T-helper 17 cell (primary cell): ENCODE data around the gene SLC39A13. TPM values are rescaled to one million over a fixed set of nuclear protein-coding genes. Genes with fewer than 3 reads are reported as not detected.

Source experiments
- ATAC-seq: fragments of 150-1000 bp; cut with Tn5 transposase; 2 replicates; pipeline ENCODE4 v1.10.0; 2021; ENCODE audit warnings: mild to moderate bottlenecking, moderate library complexity
- DNase-seq, 3 donors: peaks; one replicate each; pipeline versions ENCODE4 v3.0.0 to v3.0.0-alpha.2; 2020 to 2021
- H3K9me3 ChIP-seq: one replicate; pipeline ENCODE4 v1.7.0; 2013; ENCODE audit warnings: low read length, mild to moderate bottlenecking; ENCODE audit not compliant: control insufficient read depth, poor library complexity, severe bottlenecking
- H3K27ac Mint-ChIP-seq: one replicate; pipeline ENCODE4 v1.8.0; 2022; ENCODE audit warnings: mild to moderate bottlenecking, moderate library complexity, mixed read lengths
- H3K27me3 Mint-ChIP-seq: one replicate; pipeline ENCODE4 v1.8.0; 2022; ENCODE audit warnings: mixed read lengths
- H3K36me3 Mint-ChIP-seq: one replicate; pipeline ENCODE4 v1.8.0; 2022; ENCODE audit warnings: low read depth, mixed read lengths
- H3K4me1 Mint-ChIP-seq: one replicate; pipeline ENCODE4 v1.8.0; 2022; ENCODE audit warnings: mild to moderate bottlenecking, mixed read lengths
- H3K4me3 Mint-ChIP-seq: one replicate; pipeline ENCODE4 v1.8.0; 2022; ENCODE audit warnings: mild to moderate bottlenecking, moderate library complexity, mixed read lengths
- total RNA-seq, 4 donors: library from RNA in 2 of 4; stranded (reverse) in 2 of 4; gene quantifications; one replicate each; pipeline ENCODE4 v1.2.3 and lab custom pipeline; 2022 to 2026

The SLC39A13 gene
- total RNA-seq, 2 donors from 2014 or later: 31.6 to 31.8 TPM

DNA sequence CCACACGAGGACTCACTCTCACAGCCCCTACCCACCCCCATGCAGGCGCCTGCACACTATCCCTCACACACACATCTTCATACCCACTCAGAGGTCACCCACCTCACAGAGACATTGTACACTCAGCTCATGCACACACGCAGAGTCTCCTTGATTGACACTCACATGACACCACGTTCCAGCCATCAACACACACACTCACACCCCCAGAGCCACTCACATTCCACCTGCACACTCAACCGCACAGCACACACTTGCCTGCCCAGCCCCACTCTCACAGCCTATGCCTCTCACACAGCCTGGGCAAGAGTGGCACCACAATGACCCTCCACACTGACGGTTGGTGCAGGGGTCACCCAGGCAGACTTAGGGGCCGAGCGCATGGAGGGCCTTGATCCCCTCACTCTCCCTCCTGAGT is 32.3 kb upstream of the SLC39A13 start:
- Mint-ChIP-seq H3K4me1 (peaks cover 4% of the 10 kb centered on the region), H3K27me3 (no peaks in the 10 kb centered on the region), H3K36me3 (no peaks in the 10 kb centered on the region), H3K4me3 (peak overlapping the region; percentile 56), H3K27ac (no peak overlapping the region)
- H3K9me3 ChIP-seq: no peaks in the 10 kb centered on the region
- DNase-seq (no peak), ATAC-seq (no peak)

DNA sequence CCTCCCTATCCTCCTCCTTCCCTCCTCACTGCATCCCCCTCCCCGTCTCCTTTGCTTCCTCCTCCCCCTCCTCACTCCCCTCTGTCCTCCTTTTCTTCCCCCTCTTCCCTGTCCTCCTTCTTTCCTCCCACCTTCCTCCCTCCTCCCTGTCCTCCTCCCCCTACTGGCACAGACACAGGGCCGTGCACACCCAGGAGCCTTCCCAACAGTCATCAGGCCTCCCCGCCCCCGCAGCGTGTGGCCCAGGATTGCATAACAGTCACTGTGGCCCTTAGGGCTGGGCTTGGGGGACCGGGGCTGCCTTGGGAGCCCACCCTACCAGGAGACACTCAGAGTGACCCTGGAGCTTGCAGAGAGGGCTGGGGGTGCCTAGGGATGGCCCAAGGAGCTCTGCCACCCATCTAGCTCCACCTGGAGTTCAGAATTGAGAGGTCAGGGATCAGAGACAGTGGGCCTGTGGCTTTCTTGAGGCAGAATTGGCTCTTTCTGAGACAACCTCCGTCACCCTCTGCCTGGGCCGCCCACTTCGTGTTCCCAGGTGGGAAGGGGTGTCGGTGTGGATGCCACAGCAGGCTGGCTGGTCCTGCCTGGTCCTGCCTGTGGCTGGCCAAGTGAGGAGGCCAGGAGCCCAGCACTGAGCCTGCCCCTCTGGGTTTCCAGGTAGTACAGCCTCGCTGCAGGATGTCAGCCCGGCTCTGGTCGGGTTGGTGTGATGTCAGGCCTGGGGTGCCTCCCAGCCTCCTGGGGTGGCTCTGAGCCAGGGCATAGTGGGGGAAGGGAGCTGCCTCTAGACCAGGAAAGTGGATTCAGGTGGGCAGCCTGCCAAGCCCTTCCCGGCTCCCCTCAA is 31.6 kb upstream of the SLC39A13 start:
- ATAC-seq: no peak
- Mint-ChIP-seq H3K27me3 (no peaks in the 10 kb centered on the region), H3K4me3 (peak overlapping the region; percentile 1), H3K27ac (no peak overlapping the region), H3K4me1 (peaks cover 4% of the 10 kb centered on the region), H3K36me3 (no peaks in the 10 kb centered on the region)
- no peaks in the 10 kb centered on the region for H3K9me3 ChIP-seq
- no peak for DNase-seq

DNA sequence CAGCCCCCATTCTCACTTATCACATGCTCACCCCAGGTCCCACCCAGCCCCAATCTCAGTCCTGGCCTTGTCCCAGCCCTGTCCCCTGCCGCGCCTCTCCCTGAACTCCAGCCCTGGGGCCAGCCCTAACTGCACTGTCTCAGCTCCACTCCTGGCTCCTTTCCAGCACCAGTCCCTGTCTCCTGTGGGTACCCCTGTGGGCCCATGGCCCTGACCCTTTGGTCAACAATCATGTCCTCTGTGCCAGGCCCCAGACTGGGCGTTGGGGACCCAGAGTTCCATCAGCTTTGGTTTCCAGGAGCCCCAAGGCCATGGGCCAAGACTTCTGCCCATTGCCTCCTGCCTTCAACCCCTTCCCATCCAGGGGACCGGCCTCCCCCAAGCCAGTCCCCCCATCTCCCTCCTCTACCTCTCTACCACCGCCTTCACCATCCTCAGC is 30.8 kb upstream of the SLC39A13 start:
- no peak for ATAC-seq
- Mint-ChIP-seq H3K27me3 (no peaks in the 10 kb centered on the region), H3K27ac (no peak overlapping the region), H3K4me1 (peaks cover 4% of the 10 kb centered on the region), H3K36me3 (no peaks in the 10 kb centered on the region), H3K4me3 (peak overlapping the region; percentile 31)
- DNase-seq: no peak
- H3K9me3 ChIP-seq: no peaks in the 10 kb centered on the region

DNA sequence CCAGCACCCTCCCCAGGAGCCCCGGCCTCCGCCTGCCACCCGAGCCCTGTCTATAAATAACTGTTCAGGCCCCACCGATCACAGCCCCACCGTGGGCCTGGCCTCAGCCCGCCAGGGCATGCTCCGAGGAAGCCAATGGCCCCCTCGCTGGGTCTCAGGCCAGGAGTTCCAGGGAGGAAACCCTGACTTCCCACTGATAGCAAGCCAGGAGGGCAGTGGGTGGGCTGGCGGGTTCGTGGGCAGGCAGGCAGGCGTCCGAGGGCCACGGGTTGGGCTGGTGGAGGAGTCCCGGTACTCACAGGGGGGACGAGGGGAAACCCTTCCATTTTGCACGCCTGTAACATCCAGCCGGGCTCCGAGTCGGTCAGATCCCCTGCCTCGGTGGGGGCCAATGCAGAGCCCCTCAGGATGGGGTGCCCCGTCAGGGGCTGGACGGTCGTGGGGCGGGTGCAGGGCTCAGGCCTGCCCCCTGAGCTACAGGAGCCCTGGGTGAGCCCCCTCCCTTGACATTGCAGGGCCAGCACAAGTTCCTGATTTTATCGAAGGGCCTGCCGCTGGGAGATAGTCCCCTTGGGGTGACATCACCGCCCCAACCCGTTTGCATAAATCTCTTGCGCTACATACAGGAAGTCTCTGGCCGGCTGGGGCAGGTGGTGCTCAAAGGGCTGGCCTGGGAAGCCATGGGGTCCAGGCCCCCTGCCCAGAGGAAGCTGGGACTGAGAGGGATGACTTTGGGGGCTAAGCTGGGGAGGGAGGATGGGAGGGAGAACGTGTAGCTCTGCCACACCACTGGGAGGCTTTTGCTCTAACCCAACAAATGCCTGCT is 30.2 kb upstream of the SLC39A13 start, which contains the start of gene SPI1:
Gene SPI1, minus strand, starts transcription at position 538 of the 826 bp plus-strand sequence. Its CDS starts 194 bp downstream, at position 344.
- Mint-ChIP-seq H3K4me3 (peak within 1 kb of the TSS; percentile 31), H3K27ac (no peak within 1 kb of the TSS)
- ATAC-seq: peak; percentile 70

DNA sequence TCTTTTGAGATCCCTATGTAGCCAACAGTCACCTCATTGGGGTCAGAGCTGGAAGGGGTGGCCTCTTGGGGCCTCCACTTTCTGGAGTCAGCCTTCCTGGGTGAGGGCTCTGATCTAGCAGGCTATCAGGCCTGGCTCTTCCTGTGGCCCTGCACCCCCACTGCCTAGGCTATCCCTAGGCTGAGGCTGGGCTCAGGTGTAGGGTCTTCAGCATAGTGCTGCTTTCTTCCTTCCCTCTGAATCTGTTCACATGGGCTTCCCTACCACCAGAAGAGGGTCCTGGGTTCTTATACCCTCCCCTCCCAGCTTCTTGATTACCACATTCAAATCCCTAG is 29.6 kb upstream of the SLC39A13 start:
- Mint-ChIP-seq H3K27me3 (no peaks in the 10 kb centered on the region), H3K4me3 (no peak overlapping the region), H3K27ac (no peak overlapping the region), H3K36me3 (no peaks in the 10 kb centered on the region), H3K4me1 (peaks cover 4% of the 10 kb centered on the region)
- no peak for ATAC-seq
- no peaks in the 10 kb centered on the region for H3K9me3 ChIP-seq
- DNase-seq: no peak

More for the DNA sequence above, 30.2 kb upstream of the SLC39A13 start, which contains the start of gene SPI1:
- no peaks in the 10 kb centered on the region for H3K36me3 Mint-ChIP-seq
- no peaks in the 10 kb centered on the region for H3K9me3 ChIP-seq
- H3K27me3 Mint-ChIP-seq: no peaks in the 10 kb centered on the region
- H3K4me1 Mint-ChIP-seq: peaks cover 4% of the 10 kb centered on the region
- no peak for DNase-seq

DNA sequence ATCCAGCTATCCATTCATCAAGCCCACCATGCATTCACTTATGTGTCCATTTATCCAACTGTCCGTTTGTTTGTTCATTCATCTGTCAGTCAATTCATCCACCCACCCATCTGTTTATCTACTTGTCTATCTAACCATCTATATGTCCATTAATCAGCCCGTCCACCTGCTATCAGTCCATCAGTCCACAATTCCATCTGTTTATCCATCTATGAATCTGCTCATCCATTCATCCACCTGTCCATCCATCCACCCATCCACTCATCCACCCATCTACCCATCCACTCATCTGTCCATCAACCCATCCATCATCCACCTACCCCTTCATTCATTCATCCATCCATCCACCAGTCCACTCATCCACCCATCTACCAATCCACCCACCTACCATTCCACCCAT is 29.1 kb upstream of the SLC39A13 start:
- no peaks in the 10 kb centered on the region for H3K9me3 ChIP-seq
- H3K36me3 Mint-ChIP-seq: no peaks in the 10 kb centered on the region

DNA sequence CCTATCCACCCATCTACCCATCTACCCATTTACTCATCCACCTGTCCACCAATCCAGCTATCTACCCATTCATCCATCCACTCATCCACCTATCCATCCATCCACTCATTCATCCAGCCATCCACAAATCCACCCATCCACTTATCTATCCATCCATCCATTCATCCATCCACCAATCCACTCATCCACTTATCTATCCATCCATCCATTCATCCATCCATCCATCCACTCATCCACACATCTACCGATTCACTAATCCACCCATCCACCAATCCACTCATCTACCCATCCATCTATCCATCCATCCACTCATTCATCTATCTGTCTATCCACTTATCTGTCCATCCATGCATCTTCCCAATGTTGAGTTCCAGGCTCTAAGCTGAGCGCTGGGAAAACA is 28.3 kb upstream of the SLC39A13 start:
- no peak overlapping the region for H3K4me3 Mint-ChIP-seq

More for the DNA sequence above, 29.1 kb upstream of the SLC39A13 start:
- Mint-ChIP-seq H3K4me1 (peaks cover 4% of the 10 kb centered on the region), H3K4me3 (no peak overlapping the region), H3K27ac (no peak overlapping the region), H3K27me3 (no peaks in the 10 kb centered on the region)
- DNase-seq (no peak), ATAC-seq (no peak)

DNA sequence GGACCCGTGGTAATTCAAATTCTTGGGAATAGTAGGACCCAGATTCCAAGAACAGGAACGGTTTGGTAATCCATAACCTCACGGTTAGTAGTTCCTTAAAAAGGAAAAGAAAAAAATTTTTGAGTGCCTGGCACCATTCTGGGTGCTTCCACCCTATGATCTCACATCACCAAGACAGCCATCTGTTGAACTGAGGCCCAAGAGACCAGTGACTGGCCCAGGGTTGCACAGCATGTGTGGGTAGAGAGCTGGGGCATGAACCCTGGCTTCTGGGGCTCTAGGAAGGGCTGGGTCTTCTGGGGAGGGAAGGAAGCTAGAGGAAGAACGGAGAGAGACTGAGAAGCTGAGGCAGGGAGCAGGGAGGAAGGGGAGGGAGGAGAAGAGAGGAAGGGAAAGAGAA is 25.3 kb upstream of the SLC39A13 start:
- Mint-ChIP-seq H3K36me3 (no peaks in the 10 kb centered on the region), H3K27ac (no peak overlapping the region), H3K4me3 (no peak overlapping the region), H3K4me1 (peaks cover 2% of the 10 kb centered on the region), H3K27me3 (no peaks in the 10 kb centered on the region)
- no peaks in the 10 kb centered on the region for H3K9me3 ChIP-seq
- ATAC-seq (no peak), DNase-seq (no peak)

More for the DNA sequence above, 28.3 kb upstream of the SLC39A13 start:
- no peak for DNase-seq
- H3K36me3 Mint-ChIP-seq: no peaks in the 10 kb centered on the region
- no peaks in the 10 kb centered on the region for H3K27me3 Mint-ChIP-seq
- H3K27ac Mint-ChIP-seq: no peak overlapping the region
- peaks cover 4% of the 10 kb centered on the region for H3K4me1 Mint-ChIP-seq
- no peaks in the 10 kb centered on the region for H3K9me3 ChIP-seq
- ATAC-seq: no peak

DNA sequence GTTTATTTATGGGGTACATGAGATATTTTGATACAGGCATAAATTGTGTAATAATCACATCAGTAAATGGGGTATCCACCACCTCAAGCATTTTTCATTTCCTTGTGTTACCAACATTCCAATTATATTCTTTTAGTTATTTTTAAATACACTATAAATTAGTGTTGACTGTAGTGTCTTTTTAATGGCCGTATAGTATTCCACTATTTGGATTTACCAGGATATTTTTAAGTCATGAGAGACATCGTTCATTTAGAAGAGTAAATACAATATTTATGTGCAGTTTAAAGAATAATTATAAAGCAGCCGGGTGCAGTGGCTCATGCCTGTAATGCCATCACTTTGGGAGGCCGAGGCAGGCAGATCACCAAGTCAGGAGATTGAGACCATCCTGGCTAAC is 23.9 kb upstream of the SLC39A13 start:
- Mint-ChIP-seq H3K36me3 (no peaks in the 10 kb centered on the region), H3K27me3 (no peaks in the 10 kb centered on the region), H3K4me3 (no peak overlapping the region), H3K4me1 (peaks cover 6% of the 10 kb centered on the region), H3K27ac (no peak overlapping the region)
- H3K9me3 ChIP-seq: no peaks in the 10 kb centered on the region
- no peak for ATAC-seq
- DNase-seq: no peak

DNA sequence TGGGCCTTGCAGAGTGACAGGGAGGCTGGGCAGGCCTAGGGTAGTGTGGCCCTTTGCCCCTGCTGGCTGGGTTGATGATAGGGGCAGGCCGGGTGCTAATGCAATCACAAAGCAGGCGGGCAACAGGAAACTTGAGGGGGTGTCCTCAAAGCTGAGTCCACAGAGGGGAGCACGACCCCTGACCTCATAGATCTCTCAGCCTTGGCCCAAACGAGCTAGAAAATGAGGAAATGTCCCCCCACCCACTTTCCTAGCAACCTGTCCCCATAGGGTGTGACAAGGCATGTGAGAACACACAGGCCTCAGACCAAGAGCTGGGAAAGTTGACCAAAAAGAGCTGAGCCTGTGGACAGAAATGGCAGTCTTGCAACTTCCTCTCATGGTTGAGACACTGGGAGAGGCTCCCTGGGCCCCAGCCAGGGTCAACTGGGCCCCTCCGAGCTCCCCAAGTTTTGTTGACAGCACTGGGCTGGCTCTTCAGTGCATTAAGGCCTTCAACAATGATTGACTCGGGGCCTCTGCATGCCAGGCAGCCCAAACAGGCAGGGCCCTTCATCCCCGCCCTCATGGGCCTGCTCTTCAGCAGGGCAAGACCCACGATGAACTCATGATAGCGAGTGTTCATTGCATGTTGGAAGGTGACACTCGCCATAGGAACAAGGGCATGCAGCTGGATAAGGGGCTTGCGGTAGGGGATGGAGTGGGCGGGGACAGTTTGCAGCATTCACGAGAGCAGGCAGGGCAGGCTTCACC is 20.3 kb upstream of the SLC39A13 start:
- no peak for ATAC-seq
- no peaks in the 10 kb centered on the region for H3K36me3 Mint-ChIP-seq
- no peak for DNase-seq
- H3K4me1 Mint-ChIP-seq: peaks cover 11% of the 10 kb centered on the region
- no peaks in the 10 kb centered on the region for H3K9me3 ChIP-seq
- no peaks in the 10 kb centered on the region for H3K27me3 Mint-ChIP-seq
- H3K4me3 Mint-ChIP-seq: no peak overlapping the region
- H3K27ac Mint-ChIP-seq: no peak overlapping the region

DNA sequence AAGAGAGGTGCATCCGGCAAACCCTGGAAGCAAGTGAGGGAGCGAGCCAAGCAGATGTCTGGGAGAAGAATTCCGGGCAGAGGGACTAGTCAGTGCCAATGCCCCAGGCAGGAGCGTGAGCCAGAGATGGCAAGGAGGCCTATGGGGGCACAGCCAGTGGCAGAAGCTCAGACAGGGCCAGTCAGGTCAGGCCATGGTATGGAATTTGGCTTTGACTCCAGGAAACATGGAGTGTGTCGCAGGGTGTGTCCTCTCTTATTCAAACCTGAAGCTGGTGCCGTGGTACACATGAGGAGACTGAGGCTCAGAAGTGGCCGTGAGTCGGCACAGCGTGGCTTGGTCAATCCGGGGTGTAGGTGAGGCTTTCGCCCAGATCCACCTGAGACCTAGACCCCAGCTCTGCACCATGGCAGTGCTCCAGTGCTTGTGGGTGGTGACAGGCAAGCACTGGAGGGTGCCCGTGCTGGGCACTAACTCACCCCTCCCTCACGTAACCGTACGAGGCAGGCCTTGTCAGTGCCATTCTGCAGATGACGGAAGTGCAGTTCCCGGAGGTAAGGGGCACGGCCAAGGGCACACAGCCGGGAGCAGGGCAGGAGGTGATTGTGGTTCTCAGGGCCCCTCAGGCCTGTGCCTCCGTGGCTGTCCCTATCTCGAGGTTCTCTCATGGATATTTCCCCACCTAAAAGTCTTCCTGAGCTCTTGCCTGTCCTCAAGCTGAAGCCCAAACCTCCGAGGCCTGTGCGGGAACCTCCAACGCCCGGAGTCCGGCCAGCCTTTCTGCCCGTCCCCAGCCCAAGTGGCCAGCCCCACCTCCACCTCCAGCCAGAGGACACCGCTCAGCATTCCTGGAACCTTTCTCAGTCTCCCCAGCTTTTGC is 19.5 kb upstream of the SLC39A13 start:
- Mint-ChIP-seq H3K4me1 (peaks cover 13% of the 10 kb centered on the region), H3K27ac (no peak overlapping the region), H3K27me3 (no peaks in the 10 kb centered on the region), H3K36me3 (no peaks in the 10 kb centered on the region), H3K4me3 (peak overlapping the region; percentile 39)
- H3K9me3 ChIP-seq: no peaks in the 10 kb centered on the region
- DNase-seq (no peak), ATAC-seq (no peak)
